COLO829 (cell line): Measurements from ENCODE around the gene GABRP.
"Not testable (repeated sequence)": the region's sequence is repeated elsewhere in the genome, so short reads cannot be mapped to it uniquely, and the experiment has no call there.

ENCODE experiments used
- DNase-seq: peaks from one replicate; pipeline ENCODE4 v3.0.0; 2012; ENCODE audit warnings: low spot score

GABRP gene, protein sequence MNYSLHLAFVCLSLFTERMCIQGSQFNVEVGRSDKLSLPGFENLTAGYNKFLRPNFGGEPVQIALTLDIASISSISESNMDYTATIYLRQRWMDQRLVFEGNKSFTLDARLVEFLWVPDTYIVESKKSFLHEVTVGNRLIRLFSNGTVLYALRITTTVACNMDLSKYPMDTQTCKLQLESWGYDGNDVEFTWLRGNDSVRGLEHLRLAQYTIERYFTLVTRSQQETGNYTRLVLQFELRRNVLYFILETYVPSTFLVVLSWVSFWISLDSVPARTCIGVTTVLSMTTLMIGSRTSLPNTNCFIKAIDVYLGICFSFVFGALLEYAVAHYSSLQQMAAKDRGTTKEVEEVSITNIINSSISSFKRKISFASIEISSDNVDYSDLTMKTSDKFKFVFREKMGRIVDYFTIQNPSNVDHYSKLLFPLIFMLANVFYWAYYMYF

DNA sequence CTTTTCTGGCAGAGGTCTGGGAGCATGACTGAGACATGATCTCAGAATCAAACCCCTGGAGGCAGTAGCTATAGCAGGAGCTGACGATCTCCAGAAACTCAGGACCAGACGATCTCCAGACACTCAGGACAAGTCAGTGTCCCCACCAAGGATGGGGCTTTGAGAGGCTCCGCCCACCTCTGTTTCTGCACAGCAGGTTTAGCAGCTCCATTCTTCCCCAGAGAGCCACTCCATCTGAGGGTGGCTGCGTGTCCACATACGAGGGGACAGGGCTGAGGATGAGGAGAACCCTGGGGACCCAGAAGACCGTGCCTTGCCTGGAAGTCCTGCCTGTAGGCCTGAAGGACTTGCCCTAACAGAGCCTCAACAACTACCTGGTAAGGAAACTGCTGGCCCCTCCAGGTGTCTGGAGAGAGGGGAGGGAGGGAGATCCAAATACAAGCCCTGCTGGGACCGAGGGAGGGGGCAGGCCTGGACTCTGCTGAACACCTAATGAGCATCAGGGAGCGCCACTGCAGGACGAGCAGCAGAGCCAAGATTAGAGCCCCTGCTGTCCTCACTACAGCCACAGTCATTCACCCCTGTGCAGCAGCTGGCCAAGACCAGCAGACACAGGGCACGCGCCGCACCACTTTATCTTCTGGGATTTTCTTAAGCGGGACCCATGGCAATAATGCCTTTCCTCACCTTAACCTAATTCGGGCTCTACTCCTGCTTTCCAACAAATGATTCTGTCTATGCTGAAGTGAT, at the start of gene GABRP:
GABRP (plus strand) TSS at position 228 of the 750 bp plus-strand sequence. CDS start 4,891 bp downstream, outside the sequence.
- no peak for DNase-seq

DNA sequence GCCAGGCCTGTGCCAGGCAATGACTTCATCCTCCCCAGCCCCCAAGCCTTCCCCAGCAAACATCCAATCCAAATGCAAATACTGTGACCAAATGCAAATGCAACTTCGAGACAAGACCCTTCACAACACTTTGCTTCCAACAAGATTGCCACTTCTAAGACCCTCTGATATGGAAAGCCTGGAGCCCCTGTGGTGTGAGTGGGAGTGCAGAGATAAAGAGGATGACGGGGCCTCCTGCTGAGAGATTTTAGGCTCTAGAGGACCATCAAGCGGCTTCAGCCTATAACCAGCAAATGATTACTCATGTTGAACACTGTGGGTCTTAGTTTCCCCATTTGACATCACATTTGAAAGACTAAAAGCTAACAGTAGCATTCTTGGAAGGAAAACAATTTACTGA, 46.6 kb upstream of the GABRP start:
- no peak for DNase-seq

DNA sequence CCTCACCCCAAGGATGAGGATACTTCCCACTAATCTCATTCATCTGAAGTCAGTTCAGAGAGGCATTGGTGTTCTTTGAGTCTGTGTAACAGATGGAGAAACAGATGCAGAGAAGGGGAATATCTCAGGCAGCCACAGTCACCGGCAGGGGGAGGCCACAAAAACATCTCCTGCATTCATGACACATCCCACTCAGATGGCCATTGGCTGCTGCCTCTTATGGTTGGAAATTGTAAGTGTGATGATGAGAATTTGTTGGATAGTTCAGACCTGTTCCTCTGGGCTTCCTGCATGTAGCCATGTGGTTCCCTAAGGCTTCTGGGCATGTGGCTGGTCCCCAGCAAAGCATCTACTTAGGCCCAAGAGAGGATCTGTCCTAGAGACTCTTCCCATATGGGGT, 45.9 kb upstream of the GABRP start:
- DNase-seq = no peak

DNA sequence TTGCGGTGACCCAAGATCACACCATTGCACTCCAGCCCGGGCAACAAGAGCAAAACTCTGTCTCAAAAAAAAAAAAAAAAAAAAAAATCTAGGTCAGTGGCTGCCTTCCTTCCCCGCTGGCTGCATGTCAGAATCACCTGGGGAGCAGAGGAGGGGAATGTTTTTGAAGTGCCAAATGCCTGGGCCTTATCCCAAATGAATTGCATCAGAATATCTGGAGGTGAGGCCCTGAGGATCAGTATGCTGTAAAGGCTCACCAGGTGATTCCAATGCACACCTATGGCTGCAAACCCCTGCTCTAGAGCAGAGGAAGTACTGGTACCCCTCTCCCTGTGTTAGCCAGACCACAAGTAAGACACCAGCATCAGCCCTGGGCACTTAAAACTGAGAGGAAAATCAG, 44.7 kb upstream of the GABRP start:
- no peak for DNase-seq

DNA sequence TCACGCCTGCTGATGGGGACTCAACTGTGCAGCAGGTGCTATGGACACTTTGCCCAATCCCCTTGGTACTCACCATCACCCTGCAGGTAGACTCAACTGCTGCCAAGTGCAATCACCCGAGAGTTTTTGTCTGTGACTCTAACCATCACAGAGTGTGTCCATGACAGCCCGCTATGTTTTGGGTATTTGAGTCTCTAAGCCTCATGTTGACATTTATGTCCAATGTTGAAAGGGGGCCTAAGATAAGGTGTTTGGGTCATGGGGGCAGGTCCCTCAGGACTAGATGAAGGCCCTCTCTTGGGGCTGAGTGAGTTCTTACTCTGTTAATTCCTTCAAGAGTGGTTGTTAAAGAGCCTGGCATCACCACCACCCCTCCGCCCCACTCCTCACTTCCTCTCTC, 44.1 kb upstream of the GABRP start:
- DNase-seq = no peak

DNA sequence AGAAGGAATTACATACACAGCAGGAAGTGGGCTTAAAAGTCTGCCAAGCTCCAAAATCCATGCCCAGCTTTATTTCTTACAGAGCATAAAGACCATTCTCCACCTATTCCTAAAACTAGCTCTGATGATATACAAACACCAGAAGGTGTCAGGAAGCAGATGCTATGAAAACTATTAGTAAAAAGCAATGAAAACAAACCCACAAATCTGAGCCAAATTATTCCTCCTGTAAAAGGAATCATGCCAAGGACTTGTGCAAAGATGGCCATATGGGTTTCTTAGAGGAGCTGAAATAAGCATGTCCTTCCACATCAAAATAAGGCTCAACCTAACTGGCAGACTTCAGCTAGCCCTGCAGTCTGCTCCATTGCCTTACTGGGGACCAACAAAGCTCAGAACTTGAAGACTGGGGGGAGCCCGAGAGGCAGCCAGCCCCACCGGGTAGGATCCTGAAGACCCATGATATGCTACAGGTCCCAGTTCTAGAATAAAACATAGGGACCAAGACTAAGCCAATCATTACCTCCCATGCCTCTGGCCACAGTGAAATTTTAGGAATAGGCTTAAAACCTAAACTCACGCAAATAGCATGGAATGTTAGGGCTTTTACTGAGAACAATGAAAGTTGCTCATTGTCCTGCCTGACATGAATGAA, 42.8 kb upstream of the GABRP start:
- no peak for DNase-seq

DNA sequence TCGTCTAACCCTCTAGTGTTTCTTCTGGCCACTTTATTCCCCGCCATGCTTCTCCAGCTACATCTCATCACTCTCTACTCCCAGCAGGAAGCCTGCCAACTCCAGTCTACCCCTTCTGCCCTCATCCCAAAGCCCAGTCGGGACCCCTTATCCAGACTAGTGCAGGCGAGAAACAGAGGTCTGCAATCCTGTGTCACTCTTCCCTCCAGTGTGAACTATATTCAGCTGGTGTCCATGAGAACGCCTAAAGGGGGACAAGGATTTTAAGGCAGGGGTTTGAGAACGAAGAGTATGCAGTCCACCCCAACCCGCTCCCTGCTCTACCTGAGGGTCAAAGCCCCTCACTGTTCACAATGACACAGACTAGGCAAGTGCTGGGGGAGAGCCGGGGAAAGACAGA, 41.7 kb upstream of the GABRP start:
- no peak for DNase-seq

DNA sequence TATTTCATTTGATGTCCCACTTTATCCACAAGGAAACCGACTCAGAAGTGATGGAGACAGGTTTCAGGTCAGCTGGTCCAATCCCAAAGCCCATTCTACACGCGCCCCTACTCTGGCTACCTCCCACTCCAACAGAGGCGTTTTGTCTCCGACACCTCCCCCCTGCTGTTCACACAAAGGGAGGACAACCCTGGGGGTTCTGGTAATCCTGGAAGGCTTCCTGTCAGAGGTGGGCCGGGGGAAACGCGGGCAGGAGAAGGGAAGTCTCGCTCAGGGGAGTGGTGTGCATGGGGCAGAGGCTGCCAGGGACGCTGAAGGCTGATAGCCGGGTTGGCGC, 39.7 kb upstream of the GABRP start:
- no peak for DNase-seq

DNA sequence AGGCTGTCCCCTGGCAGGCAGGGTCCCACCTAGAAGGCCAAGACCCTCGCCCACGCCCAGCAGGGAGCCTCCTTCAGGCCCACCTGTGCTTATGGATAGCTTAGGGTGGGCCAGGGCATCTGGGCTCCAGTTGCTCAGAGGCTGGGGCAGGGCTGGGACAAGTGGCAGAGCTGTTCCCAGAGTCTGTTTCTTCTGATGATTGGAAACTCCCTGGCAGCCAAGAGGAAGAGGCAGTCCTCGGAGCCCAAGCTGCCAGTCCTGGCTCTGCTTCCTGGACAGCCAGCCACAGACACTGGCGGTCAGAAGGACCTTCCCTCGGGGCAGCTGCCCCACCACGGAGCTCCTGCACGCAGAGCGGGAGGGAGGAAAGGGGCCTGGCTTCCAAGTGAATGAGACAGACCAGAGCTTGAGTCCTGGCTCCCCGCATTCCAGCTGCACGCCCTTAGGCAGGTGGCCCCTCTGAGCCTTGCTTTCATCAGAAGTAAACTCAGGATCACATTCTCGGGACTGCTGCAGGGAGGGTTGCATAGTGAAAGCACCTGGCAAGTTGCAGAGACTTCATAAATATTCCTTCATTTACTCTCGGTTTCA, 37.9 kb upstream of the GABRP start:
- DNase-seq = no peak

DNA sequence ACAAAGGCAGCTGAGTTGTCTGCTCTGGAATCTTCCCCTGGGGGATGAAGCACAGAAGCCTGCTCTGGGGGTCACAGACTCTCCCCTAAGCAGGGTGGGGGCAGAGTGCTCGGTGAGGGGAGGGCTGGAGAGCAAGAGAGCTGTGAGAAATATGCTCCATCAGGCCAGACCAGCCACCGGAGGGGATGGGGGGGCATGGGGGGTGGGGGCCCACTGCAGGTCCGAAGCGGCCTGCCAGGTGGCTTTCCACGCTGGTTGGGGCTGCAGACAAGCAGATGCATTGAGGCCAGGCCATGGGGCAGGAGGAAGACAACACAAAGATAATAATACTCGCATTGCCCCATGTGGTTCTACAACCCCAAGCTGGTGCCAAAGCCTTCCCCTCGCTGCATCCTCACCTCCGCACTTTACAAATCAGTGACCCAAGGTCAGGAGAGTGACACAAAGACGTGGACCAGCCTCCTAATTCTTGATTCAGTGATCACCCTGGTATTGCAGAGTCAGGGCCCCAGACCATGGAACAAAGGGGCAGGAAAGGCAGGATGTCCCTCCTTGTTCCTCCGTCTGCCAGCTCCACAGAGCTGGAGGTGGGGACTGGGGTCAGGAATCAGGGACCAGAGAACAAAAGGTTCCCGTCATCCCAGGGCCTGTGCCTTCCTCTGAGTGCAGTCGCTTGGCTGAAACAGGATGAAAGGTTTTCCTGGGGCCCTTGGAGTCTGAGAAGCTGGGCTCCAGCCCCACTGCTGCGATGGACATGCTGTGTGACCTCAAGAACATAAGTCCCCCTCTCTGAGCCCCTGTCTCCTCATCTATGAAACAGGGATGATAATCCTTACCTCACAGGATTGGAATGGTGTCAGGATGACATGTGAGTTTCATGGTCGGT, 37.2 kb upstream of the GABRP start:
- DNase-seq = no peak

DNA sequence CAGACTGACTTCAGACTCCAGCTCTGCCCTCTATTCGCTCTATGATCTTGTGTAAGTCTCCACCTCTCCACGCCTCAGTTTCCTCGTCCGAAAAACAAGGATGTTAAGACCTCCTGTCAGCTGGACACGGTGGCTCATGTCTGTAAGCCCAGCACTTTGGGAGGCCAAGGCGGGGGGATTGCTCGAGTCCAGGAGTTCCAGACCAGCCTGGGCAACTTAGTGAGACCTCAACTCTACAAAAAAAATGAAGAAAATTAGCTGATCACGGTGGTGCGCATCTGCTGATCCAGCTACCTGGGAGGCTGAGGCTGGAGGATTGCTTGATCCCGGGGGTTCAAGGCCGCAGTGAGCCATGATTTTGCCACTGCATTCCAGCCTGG, 36.6 kb upstream of the GABRP start:
- DNase-seq = no peak

DNA sequence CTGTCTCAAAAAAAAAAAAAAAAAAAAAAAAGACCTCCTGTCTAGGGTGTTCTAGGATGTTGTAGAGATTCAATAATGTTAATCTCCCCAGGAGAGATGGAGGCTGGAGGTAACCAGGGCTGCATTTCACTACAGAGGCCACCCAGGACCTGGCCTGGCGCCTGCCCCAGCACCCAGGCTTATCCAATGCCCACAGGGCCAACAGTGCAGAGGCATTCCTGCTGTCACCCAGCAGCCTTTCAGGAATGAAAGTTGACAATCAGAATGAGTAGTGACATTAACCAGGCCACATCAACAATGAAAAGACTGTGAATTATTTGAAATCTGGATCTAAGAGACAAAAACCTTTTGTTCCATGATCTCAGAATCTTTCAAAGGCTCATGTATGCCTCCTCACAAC, 36.2 kb upstream of the GABRP start:
- DNase-seq = no peak

DNA sequence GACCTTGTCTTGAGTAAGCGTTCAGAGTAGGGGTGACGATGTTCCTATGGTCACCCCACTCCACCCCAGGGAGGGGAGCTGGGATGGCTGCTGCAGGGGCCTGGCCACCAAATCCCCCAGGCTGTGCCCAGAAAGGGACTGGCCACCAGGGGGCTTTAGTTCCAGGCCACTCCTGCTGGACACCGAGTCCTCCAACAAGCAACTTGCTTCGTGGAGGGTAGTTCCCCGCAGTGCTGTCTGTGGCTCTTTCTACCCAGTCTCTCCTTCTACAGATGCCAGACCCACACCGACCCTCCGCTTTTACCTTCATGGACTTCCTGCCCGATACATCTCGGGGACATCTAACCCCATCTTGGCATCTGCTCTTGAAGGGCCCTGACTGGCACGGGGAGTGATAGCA, 35.7 kb upstream of the GABRP start:
- no peak for DNase-seq

DNA sequence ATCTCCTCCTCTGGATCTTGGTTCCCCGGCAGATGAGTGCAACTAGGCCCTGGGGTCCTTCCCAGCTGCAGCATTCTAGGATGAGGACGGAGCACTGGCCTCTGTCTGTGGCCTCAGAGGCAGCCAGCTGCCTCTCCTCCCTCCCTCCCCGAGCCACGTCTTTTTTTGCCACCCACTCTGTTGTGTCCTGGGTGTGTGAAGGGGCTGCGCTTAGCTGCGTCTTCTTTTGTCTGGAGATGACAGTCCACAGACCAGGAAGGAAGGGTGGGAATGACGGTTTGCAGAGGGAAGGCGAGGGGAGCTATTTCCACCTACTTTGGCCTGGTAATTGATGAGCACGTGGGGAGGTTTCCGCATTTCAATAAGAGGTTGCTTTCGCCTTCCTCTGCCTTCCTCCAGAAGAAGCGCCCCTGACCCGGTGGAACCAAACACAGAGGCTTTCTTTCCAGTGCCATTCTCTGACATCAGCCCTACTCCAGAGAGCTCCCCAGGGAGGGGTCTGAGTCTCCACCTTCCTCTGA, 34.5 kb upstream of the GABRP start:
- DNase-seq = no peak

DNA sequence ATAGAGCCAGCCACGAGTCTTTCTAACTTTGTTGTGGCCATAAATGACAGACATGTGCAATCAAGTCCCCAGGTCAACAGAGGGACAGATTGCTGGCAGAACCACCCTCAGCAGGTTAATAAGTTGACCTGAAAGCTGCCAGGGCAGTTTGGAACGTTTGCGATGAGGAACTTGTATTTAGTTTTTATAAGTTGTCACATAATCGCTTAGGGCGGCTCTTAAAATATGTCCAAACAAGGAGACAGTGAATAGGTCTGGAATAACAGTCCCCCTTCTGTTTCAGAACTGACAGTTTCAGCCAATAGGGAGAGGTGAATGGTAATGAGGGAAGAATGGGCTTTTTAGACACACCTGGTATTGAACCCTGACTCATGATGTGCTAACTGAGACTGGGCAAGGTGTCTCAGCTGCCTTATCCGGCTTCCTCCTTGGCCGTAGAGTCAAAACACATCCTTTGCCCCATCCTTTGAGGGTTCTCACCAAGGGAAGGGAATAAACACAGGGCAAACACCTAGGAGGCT, 33.6 kb upstream of the GABRP start:
- DNase-seq = no peak

DNA sequence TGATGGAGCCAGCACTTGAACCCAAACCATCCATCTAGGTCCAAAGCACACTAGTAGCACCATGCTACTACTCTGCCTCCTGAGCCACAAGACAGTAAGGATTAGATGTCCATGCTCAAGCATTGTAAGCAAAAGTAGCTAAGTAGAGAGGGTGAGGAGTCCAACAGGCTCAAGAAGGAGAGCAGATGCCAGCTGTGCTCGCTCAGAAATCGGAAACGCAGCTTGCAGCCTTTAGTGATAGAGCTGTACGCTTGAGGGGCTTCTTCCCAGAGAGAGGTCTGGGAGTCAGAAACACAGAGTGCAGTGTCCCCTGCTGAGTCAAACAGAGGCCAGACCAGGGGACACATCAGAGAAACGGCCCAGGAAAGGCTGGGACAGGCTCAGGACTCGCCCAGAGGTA, 32.7 kb upstream of the GABRP start:
- no peak for DNase-seq

DNA sequence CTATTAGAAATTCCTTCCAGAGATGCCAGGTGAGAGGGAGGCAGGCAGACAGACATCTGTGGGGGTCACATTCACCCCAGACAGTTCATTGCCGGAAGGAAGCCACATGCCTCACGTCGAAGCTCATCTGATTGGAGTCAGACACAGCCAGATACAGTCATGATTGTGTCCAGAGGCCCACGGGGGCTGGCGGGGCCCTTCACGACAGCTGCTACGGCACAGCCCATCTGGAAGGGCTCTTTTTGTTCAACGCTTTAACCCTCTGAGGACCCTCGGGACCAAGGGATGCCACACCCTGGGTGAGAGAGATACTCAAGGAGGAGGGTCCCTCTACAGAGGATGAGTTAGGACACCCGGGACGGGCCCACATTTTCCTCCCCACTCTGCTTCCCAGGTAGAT, 31.9 kb upstream of the GABRP start:
- no peak for DNase-seq

DNA sequence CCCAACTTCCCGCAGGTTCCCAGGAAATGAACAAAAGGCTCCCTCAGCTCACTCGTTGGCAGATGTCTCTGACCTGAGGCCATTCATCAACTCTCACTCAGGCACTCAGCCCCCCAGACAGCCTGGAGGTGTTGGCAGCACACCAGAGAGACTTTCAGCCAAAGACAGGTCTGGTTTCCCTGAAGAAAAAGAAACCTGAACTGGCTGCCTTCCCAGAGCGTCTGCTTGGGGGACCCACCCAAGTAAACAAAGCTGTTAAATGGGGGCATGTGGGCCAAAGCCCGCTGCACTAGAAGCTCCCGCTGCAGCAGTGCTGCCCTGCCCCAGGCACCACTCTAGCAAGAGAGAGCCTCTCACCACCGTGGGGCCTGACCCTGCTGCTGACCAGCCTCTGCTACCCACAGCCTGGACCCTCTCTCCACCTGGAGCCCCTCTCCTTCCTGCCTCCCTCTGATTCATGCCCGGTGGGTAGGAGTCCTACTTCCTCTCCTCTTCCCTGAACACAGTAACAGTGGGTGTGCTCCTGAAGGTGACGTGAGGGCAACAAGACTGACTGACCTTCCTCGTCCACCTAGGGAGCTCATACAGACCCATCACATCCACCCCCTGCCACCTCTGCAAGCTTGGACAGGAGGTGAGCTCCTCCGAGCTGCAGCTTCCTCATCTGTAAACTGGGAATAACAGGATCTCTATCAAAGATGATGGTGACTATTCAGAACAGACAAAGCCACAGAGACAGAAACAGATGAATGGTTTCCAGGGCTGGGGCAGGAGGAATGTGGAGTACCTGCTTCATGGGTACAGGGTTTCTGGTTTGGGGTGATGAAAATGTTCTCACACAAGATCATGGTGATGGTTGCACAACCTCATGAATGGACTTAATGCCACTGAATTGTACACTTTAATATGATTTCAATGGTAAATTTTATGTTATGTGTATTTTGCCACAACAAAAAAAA, 31.0 kb upstream of the GABRP start:
- DNase-seq = no peak

DNA sequence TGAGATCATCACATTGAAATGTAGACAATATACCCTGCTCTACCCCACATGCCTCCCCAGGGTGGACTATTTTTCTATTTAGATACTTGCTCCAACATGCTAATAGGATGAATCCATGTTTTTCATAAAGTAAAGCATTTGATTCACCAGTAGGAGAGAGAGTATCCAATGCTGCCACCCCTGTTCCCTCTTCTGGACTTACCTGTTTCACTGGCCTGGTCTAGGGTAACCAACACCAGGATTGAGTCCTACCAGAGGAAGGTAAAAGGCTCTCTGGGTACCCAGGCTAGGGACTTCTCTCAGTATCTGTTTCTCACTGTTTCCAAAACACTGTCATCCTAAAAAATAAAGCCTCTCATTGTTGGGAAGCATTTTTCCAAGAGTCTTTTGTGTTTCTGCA, 30.2 kb upstream of the GABRP start:
- no peak for DNase-seq

DNA sequence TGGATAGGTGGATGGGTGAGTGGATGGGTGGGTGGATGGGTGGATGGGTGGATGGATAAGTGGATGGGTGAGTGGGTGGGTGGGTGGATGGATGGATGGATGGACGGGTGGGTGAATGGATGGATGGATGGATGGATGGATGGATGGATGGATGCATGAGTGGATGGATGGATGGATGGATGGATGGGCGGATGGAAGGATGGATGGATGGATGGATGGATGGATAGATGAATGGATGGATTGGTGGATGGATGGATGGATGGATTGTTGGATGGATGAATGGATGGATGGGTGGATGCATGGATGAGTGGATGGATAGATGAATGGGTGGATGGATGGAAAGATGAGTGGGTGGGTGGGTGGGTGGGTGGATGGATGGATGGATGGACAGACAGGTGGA, 29.0 kb upstream of the GABRP start:
- not testable (repeated sequence) for DNase-seq
